ENCODE data around the gene PRR20G. TPM values are rescaled to one million over a fixed set of nuclear protein-coding genes. Genes with fewer than 3 reads are reported as not detected.

PRR20G gene
- total RNA-seq, 2 experiments from 2014 or later = not detected

DNA sequence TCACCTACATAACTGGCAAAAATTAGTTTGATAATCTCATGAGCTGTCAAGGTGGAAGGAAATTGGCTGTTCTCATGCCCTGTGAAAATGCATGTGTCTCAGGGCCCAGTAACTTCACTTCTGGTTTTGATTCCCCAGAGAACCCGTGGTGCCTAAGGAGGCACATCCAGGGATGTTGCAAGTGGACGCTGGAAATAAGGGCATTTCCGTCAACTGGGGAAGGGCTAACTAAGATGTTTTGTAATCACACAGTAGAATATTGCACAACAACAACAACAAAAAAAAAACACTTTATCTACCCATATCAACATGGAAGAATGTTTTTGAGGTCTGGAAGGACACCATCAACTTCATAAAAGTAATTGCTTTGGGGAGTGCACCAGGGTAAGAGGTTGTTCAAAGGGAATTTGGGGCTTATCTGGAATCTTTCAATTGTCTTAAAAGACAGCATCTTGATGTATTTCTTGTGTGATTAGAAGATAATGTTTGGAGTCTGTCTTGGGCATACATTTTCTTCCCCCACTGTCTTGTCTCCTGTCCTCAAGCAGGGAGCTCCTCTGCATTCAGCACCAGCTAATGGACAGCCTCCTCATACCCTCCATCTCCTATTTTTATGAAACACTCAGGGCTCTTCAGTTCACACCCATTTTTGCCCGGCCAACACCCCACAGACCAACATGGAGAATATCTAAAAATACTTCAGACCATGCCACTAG, 37.2 kb upstream of the PRR20G start:
- no TSS peak for BruUV-seq (replicated peaks)
- intact Hi-C loops (cut with micrococcal nuclease; ENCODE audit: unreplicated experiment) = no loop called here
- no peak overlapping the region for H3K27ac ChIP-seq (ENCODE audit: low read depth, low read length, poor library complexity, severe bottlenecking)
- ChIA-PET CTCF (ENCODE audit: unreplicated experiment) (no interaction called here), POLR2A (no interaction called here)
- H3K9me2 ChIP-seq (ENCODE audit: insufficient read depth, low read length) = no peaks in the 10 kb centered on the region
- TF ChIP-seq EZH2phosphoT487 (IDR thresholded peaks at IDR 0.05; ENCODE audit: borderline replicate concordance, low read depth, low read length) = no peak
- TF ChIP-seq, protein P1, sequence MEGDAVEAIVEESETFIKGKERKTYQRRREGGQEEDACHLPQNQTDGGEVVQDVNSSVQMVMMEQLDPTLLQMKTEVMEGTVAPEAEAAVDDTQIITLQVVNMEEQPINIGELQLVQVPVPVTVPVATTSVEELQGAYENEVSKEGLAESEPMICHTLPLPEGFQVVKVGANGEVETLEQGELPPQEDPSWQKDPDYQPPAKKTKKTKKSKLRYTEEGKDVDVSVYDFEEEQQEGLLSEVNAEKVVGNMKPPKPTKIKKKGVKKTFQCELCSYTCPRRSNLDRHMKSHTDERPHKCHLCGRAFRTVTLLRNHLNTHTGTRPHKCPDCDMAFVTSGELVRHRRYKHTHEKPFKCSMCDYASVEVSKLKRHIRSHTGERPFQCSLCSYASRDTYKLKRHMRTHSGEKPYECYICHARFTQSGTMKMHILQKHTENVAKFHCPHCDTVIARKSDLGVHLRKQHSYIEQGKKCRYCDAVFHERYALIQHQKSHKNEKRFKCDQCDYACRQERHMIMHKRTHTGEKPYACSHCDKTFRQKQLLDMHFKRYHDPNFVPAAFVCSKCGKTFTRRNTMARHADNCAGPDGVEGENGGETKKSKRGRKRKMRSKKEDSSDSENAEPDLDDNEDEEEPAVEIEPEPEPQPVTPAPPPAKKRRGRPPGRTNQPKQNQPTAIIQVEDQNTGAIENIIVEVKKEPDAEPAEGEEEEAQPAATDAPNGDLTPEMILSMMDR (conservative IDR thresholded peaks at IDR 0.05; ENCODE audit: low read length) = no peak
- DNase-seq (ENCODE audit: low spot score) = no peak
- no peaks in the 10 kb centered on the region for H3K79me2 ChIP-seq (ENCODE audit: insufficient read depth, low read depth, low read length)
- no peak overlapping the region for H3K4me3 ChIP-seq (ENCODE audit: low read depth, low read length, poor library complexity, severe bottlenecking)
- no peak overlapping the region for H2AFZ ChIP-seq (ENCODE audit: low read length)
- no peaks in the 10 kb centered on the region for H4K20me1 ChIP-seq (ENCODE audit: insufficient read depth, low read length)
- H3K9me3 ChIP-seq (ENCODE audit: low read length) = peaks cover 2% of the 10 kb centered on the region
- H3K4me1 ChIP-seq (ENCODE audit: insufficient read depth, low read length, poor library complexity, severe bottlenecking) = no peaks in the 10 kb centered on the region
- no peak overlapping the region for H3K4me2 ChIP-seq (ENCODE audit: low read length)
- no peaks in the 10 kb centered on the region for H3K36me3 ChIP-seq (ENCODE audit: insufficient read depth, low read length)

DNA sequence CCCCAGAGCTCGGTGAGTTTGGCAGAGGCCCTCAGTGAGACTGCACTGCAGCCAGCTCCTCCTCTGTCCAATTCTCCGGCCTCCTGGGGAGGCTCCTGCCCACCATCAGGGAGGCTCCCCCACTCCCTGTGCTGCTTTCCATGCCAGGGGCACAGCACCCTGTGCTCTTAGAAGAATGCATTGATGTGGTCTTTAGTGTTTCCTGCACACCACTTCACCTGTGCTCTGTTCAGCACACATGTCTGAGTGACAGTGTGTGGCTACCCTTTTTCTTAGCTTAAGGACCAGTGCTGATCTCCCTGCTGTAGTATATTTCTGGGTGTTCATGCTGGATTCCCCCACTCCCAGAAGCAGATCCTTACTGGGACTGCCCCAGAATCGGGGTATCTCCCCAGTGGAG, 36.2 kb upstream of the PRR20G start:
- Histone ChIP-seq H4K20me1 (ENCODE audit: insufficient read depth, low read length) (no peaks in the 10 kb centered on the region), H2AFZ (ENCODE audit: low read length) (no peak overlapping the region), H3K4me3 (ENCODE audit: low read depth, low read length, poor library complexity, severe bottlenecking) (no peak overlapping the region), H3K79me2 (ENCODE audit: insufficient read depth, low read depth, low read length) (no peaks in the 10 kb centered on the region), H3K4me1 (ENCODE audit: insufficient read depth, low read length, poor library complexity, severe bottlenecking) (no peaks in the 10 kb centered on the region), H3K36me3 (ENCODE audit: insufficient read depth, low read length) (no peaks in the 10 kb centered on the region), H3K27ac (ENCODE audit: low read depth, low read length, poor library complexity, severe bottlenecking) (no peak overlapping the region), H3K9me3 (ENCODE audit: low read length) (no peaks in the 10 kb centered on the region), H3K4me2 (ENCODE audit: low read length) (no peak overlapping the region), H3K9me2 (ENCODE audit: insufficient read depth, low read length) (no peaks in the 10 kb centered on the region)
- ChIA-PET CTCF (ENCODE audit: unreplicated experiment) (no interaction called here), POLR2A (no interaction called here)
- no TSS peak for BruUV-seq (replicated peaks)
- DNase-seq (ENCODE audit: low spot score) = no peak
- intact Hi-C loops (cut with micrococcal nuclease; ENCODE audit: unreplicated experiment) = no loop called here
- TF ChIP-seq EZH2phosphoT487 (IDR thresholded peaks at IDR 0.05; ENCODE audit: borderline replicate concordance, low read depth, low read length) = no peak
- TF ChIP-seq, protein P1 (conservative IDR thresholded peaks at IDR 0.05; ENCODE audit: low read length) = no peak

DNA sequence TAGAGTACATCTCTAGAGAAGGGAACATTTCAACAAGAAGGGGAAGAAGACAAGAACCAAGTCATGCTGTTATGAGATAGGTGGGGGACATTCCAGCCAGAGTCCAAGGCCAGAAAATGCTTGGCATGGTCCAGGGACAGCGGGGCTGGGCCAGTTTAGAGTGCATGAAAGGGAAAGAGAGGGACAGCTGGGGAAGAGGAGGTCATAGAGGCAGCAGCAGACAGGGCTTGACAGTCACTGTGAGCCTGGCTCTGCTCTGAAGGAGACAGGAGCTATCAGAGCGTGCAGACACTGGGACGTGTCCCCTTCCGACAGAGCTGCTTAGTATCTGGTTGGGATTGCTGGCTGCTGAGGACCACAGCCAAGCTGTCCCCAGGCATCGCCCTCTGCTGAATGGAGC, 35.7 kb upstream of the PRR20G start:
- POLR2A ChIA-PET = no interaction called here
- no peak overlapping the region for H2AFZ ChIP-seq (ENCODE audit: low read length)
- BruUV-seq (replicated peaks) = no TSS peak

More for the DNA sequence above, 35.7 kb upstream of the PRR20G start:
- no peak for TF ChIP-seq EZH2phosphoT487 (IDR thresholded peaks at IDR 0.05; ENCODE audit: borderline replicate concordance, low read depth, low read length)
- TF ChIP-seq, protein P1 (conservative IDR thresholded peaks at IDR 0.05; ENCODE audit: low read length) = no peak
- H3K9me3 ChIP-seq (ENCODE audit: low read length) = no peaks in the 10 kb centered on the region
- H3K27ac ChIP-seq (ENCODE audit: low read depth, low read length, poor library complexity, severe bottlenecking) = no peak overlapping the region
- H3K79me2 ChIP-seq (ENCODE audit: insufficient read depth, low read depth, low read length) = no peaks in the 10 kb centered on the region
- H3K4me1 ChIP-seq (ENCODE audit: insufficient read depth, low read length, poor library complexity, severe bottlenecking) = no peaks in the 10 kb centered on the region
- no peak overlapping the region for H3K4me3 ChIP-seq (ENCODE audit: low read depth, low read length, poor library complexity, severe bottlenecking)
- no peak for DNase-seq (ENCODE audit: low spot score)
- no peaks in the 10 kb centered on the region for H3K9me2 ChIP-seq (ENCODE audit: insufficient read depth, low read length)
- no peaks in the 10 kb centered on the region for H4K20me1 ChIP-seq (ENCODE audit: insufficient read depth, low read length)
- CTCF ChIA-PET (ENCODE audit: unreplicated experiment) = no interaction called here
- intact Hi-C loops (cut with micrococcal nuclease; ENCODE audit: unreplicated experiment) = no loop called here
- H3K36me3 ChIP-seq (ENCODE audit: insufficient read depth, low read length) = no peaks in the 10 kb centered on the region
- no peak overlapping the region for H3K4me2 ChIP-seq (ENCODE audit: low read length)
